ENCODE results near the gene CHADL. TPM values are rescaled to one million over a fixed set of nuclear protein-coding genes. Genes with fewer than 3 reads are reported as not detected.

CHADL gene
- total RNA-seq, 1 experiment from 2014 or later, result 0.33 TPM

Small RNAs within 50 kb of the gene (microRNA-seq; reads per million reads assigned to microRNA genes)
- gene MIR6889 (ENCODE audit: unreplicated experiment), result 0.95 reads per million

Other genes starting within 250 kb of the CHADL start
- 46.8 TPM for gene EP300, start 148.3 kb downstream of the CHADL start, total RNA-seq (2021; ENCODE audit: unreplicated experiment)
- 26.6 TPM for gene L3MBTL2, start 35.6 kb downstream of the CHADL start, total RNA-seq (2021; ENCODE audit: unreplicated experiment)
- 140 TPM for gene RANGAP1, start 45.3 kb upstream of the CHADL start, total RNA-seq (2021; ENCODE audit: unreplicated experiment)
- 62.0 TPM for gene ZC3H7B, start 60.6 kb upstream of the CHADL start, total RNA-seq (2021; ENCODE audit: unreplicated experiment)
- gene TEF, start 141.0 kb upstream of the CHADL start, total RNA-seq (2021; ENCODE audit: unreplicated experiment), result 7.8 TPM
- gene TOB2, start 205.9 kb upstream of the CHADL start, total RNA-seq (2021; ENCODE audit: unreplicated experiment), result 43.6 TPM
- 34.9 TPM for gene PHF5A, start 227.8 kb upstream of the CHADL start, total RNA-seq (2021; ENCODE audit: unreplicated experiment)
- 71.5 TPM for gene ACO2, start 228.2 kb upstream of the CHADL start, total RNA-seq (2021; ENCODE audit: unreplicated experiment)